Astrocyte (in vitro differentiated cells and primary cell): Measurements from ENCODE around the gene FHIT.

Source experiments
- EZH2 ChIP-seq: IDR thresholded peaks from 2 replicates; pipeline ENCODE4 v1.6.1; 2012; ENCODE audit warnings: mild to moderate bottlenecking, low read length, inconsistent platforms; ENCODE audit not compliant: insufficient read depth
- TF ChIP-seq, protein P1 (sequence below): IDR thresholded peaks from 2 replicates; pipeline ENCODE4 v1.5.1; 2011; ENCODE audit warnings: low read depth, mild to moderate bottlenecking, inconsistent platforms, low read length, moderate library complexity; ENCODE audit not compliant: insufficient read depth

DNA sequence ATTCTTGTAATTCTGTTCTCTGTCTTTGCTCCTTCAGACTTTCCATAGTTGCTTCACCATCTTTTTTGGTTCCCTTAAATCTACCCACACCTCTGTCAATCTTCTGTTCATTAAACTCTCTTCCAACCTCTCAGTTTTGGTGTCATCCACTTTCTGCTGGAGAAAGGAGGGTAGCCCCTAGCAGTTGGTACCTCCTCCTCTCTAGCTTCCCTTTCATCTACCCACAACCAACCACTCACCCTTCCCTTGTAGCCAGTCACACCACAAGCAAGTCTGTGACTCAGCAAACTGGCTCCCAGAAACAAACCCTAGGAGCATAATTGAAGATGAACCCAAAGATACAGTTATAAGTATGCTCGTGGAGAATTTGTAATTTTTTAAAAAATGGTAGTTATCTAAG is 318.6 kb downstream of the FHIT start:
- TF ChIP-seq, protein P1, sequence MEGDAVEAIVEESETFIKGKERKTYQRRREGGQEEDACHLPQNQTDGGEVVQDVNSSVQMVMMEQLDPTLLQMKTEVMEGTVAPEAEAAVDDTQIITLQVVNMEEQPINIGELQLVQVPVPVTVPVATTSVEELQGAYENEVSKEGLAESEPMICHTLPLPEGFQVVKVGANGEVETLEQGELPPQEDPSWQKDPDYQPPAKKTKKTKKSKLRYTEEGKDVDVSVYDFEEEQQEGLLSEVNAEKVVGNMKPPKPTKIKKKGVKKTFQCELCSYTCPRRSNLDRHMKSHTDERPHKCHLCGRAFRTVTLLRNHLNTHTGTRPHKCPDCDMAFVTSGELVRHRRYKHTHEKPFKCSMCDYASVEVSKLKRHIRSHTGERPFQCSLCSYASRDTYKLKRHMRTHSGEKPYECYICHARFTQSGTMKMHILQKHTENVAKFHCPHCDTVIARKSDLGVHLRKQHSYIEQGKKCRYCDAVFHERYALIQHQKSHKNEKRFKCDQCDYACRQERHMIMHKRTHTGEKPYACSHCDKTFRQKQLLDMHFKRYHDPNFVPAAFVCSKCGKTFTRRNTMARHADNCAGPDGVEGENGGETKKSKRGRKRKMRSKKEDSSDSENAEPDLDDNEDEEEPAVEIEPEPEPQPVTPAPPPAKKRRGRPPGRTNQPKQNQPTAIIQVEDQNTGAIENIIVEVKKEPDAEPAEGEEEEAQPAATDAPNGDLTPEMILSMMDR: no peak
- no peak for TF ChIP-seq EZH2
